PC-9 (cell line): Measurements from ENCODE around the gene MCOLN1.

Experiments
- CTCF ChIP-seq: fragments of 200-600 bp; sonication (generic); conservative IDR thresholded peaks from 2 replicates; pipeline ENCODE4 v1.6.1; 2017; ENCODE audit warnings: mixed run types, antibody characterized with exemption, mild to moderate bottlenecking, moderate library complexity
- EZH2 ChIP-seq: fragments of 200-600 bp; sonication (generic); IDR thresholded peaks from 2 replicates; pipeline ENCODE4 v1.8.0; 2017; ENCODE audit warnings: antibody characterized with exemption, low read depth

- TF ChIP-seq EZH2: no peak
- no peak for TF ChIP-seq CTCF
Measured at GRCh38 chr19:7505682-7506384, 16.6 kb upstream of the MCOLN1 start.
